ENCODE measurements around the gene EPN1. TPM values are rescaled to one million over a fixed set of nuclear protein-coding genes. Genes with fewer than 3 reads are reported as not detected.

Gene EPN1
- total RNA-seq: 100 to 1,000 TPM in 3 of 5 donors, 10 to 100 TPM in 2; 17.8 to 363 (median 184) TPM
- 100 to 1,000 TPM in 2 of 3 donors, 10 to 100 TPM in 1; 74.6 to 213 (median 183) TPM for polyA plus RNA-seq
- long read RNA-seq, donor 1, full-length matches to known transcripts: 6 of 6 reads
- long read RNA-seq, donor 1, partial matches to known transcripts: 0 of 6 reads
- long read RNA-seq, donor 1, other reads (novel, unspliced or antisense): 0 of 6 reads
- long read RNA-seq, donor 2, full-length matches to known transcripts: 8 of 28 reads
- long read RNA-seq, donor 2, partial matches to known transcripts: 14 of 28 reads
- long read RNA-seq, donor 2, other reads (novel, unspliced or antisense): 6 of 28 reads
- long read RNA-seq, donor 3, full-length matches to known transcripts: 4 of 4 reads
- long read RNA-seq, donor 3, partial matches to known transcripts: 0 of 4 reads
- long read RNA-seq, donor 3, other reads (novel, unspliced or antisense): 0 of 4 reads
- long read RNA-seq, donor 4: 0 reads
- long read RNA-seq, donor 5, full-length matches to known transcripts: 6 of 33 reads
- long read RNA-seq, donor 5, partial matches to known transcripts: 16 of 33 reads
- long read RNA-seq, donor 5, other reads (novel, unspliced or antisense): 11 of 33 reads
- long read RNA-seq, donor 6, full-length matches to known transcripts: 13 of 71 reads
- long read RNA-seq, donor 6, partial matches to known transcripts: 38 of 71 reads
- long read RNA-seq, donor 6, other reads (novel, unspliced or antisense): 20 of 71 reads
- long read RNA-seq, donor 7, full-length matches to known transcripts: 5 of 24 reads
- long read RNA-seq, donor 7, partial matches to known transcripts: 11 of 24 reads
- long read RNA-seq, donor 7, other reads (novel, unspliced or antisense): 8 of 24 reads
- long read RNA-seq, donor 8, full-length matches to known transcripts: 5 of 17 reads
- long read RNA-seq, donor 8, partial matches to known transcripts: 12 of 17 reads
- long read RNA-seq, donor 8, other reads (novel, unspliced or antisense): 0 of 17 reads
- long read RNA-seq, donor 9, full-length matches to known transcripts: 1 of 33 reads
- long read RNA-seq, donor 9, partial matches to known transcripts: 32 of 33 reads
- long read RNA-seq, donor 9, other reads (novel, unspliced or antisense): 0 of 33 reads
- long read RNA-seq, donor 10, full-length matches to known transcripts: 3 of 3 reads
- long read RNA-seq, donor 10, partial matches to known transcripts: 0 of 3 reads
- long read RNA-seq, donor 10, other reads (novel, unspliced or antisense): 0 of 3 reads

DNA sequence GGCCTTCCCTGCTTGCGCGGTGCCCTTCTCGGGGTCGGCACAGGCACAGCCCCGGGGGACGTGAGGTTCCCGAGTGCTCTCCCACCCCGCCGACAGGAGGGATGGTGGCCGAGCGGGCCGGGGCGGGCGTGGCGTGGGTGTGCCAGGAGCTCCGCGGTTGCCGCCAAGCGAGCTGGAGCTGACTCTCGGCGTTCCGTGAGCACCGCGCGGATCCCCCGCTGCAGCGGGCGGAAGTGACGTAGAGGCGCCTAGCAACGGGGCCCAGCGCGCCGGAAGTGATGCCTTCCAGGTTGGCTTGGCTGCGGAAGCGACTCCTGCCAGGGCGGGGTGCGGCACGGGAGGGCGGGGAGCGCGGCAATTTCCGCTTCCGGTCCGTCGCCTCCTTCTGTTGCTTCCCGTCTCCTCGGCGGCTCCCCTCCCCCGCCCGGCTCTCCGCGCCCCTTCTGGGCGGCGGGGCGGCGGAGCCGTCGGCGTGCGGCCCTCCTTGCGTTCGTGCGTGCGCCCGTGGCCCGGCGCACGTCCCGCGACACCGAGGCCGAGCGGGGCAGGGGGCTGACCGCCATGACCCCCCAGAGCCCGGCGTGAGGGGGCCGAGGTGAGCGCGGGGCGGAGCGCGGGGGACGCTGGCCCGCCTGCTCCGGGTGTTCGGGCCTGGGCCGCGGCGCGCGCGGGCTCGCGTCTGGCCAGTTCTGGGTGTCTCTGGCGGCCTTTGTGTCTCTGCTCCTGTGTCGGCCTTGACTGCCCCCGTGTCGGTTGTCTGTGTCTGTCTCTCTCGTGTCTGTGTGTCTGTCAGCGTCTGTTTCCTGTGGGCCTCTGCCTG is at the start of gene EPN1:
TSS of gene EPN1 (plus strand) at position 386 of the 820 bp plus-strand sequence. CDS start 3,402 bp downstream, outside the sequence.
- DNase-seq: peak; percentile 98 to 99
- H3K27me3 ChIP-seq: no peaks in the 10 kb centered on the region
- peaks cover 30 to 73% (median 67%) of the 10 kb centered on the region in 4 donors for H3K36me3 ChIP-seq
- intact Hi-C loops (cut with DNase I; ENCODE audit: low total_unique reads): no loop called here
- 0 to 1% (median 0%) methylated on average over 18 to 101 of the region's 101 CpGs for WGBS, 5 donors
- H3K27ac ChIP-seq: peak within 1 kb of the TSS; percentile 90 to 97 (median 94)
- no peaks in the 10 kb centered on the region for H3K9me3 ChIP-seq
- H3K4me1 ChIP-seq: peaks cover 47 to 91% (median 74%) of the 10 kb centered on the region in 4 donors
- TF ChIP-seq, protein P1, sequence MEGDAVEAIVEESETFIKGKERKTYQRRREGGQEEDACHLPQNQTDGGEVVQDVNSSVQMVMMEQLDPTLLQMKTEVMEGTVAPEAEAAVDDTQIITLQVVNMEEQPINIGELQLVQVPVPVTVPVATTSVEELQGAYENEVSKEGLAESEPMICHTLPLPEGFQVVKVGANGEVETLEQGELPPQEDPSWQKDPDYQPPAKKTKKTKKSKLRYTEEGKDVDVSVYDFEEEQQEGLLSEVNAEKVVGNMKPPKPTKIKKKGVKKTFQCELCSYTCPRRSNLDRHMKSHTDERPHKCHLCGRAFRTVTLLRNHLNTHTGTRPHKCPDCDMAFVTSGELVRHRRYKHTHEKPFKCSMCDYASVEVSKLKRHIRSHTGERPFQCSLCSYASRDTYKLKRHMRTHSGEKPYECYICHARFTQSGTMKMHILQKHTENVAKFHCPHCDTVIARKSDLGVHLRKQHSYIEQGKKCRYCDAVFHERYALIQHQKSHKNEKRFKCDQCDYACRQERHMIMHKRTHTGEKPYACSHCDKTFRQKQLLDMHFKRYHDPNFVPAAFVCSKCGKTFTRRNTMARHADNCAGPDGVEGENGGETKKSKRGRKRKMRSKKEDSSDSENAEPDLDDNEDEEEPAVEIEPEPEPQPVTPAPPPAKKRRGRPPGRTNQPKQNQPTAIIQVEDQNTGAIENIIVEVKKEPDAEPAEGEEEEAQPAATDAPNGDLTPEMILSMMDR (IDR thresholded peaks at IDR 0.05): no peak
- TF ChIP-seq POLR2AphosphoS5 (IDR thresholded peaks at IDR 0.05): peak; percentile 64 to 92 (median 75)
- TF ChIP-seq POLR2A (IDR thresholded peaks at IDR 0.05): no peak
- no peak for TF ChIP-seq EP300 (IDR thresholded peaks at IDR 0.05)
- peak within 1 kb of the TSS; percentile 70 to 98 (median 88) for H3K4me3 ChIP-seq

DNA sequence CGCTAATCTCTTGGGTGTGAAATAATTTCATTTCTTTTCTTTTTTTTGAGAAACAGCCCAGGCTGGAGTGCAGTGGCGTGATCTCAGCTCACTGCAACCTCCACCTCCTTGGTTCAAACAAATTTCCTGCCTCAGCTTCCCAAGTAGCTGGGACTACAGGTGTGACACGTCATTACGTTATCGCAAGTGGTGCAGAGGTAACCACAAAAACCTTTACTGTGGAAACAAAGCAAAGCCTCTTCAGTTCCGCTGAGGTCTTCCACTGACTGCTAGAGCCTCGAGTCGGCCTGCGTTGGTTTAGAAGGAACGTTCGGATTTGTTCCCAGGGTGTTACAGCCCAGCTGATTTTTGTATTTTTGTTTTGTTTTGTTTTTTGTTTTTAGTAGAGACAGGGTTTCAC is 48.7 kb upstream of the EPN1 start:
- no peaks in the 10 kb centered on the region for H3K9me3 ChIP-seq
- no peak for DNase-seq
- peaks cover 5 to 29% (median 15%) of the 10 kb centered on the region in 4 donors for H3K4me1 ChIP-seq
- H3K27me3 ChIP-seq: no peaks in the 10 kb centered on the region
- H3K4me3 ChIP-seq: no peak overlapping the region
- no peak for TF ChIP-seq EP300 (IDR thresholded peaks at IDR 0.05)
- TF ChIP-seq POLR2AphosphoS5 (IDR thresholded peaks at IDR 0.05): no peak
- TF ChIP-seq POLR2A (IDR thresholded peaks at IDR 0.05): no peak
- TF ChIP-seq, protein P1 (IDR thresholded peaks at IDR 0.05): no peak
- intact Hi-C loops (cut with DNase I; ENCODE audit: low total_unique reads): no loop called here
- WGBS, 5 donors: 59 to 78% (median 73%) methylated on average over 11 of the region's 11 CpGs
- no peak overlapping the region for H3K27ac ChIP-seq
- peaks cover 6 to 14% (median 12%) of the 10 kb centered on the region in 4 donors for H3K36me3 ChIP-seq

DNA sequence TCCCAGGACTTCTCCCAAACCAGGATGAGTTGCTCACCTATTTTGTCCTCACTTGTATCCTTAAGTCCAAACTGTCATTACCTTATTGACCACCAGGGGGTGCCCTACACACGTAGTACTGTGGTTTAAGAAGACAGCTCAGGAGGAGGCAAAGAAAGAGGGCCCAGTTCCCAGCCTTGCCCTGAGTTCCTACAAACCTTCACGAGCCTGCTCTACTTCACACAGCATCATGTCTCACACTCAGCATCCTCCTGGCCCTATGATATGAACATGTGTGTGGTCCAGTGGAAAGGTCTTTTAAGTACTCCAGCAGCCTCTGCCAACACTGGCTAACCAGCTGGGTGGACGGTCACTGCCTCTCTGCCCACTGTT is 42.6 kb upstream of the EPN1 start:
- Histone ChIP-seq H3K4me1 (peaks cover 24 to 48% (median 40%) of the 10 kb centered on the region in 4 donors), H3K9me3 (no peaks in the 10 kb centered on the region), H3K36me3 (no peaks in the 10 kb centered on the region), H3K4me3 (no peak overlapping the region), H3K27ac (peak overlapping the region in 2 of 5 donors; percentile 49 to 99), H3K27me3 (no peaks in the 10 kb centered on the region)
- DNase-seq: peak; percentile 95 to 96
- 23 to 28% (median 25%) methylated on average over 3 of the region's 3 CpGs for WGBS, 5 donors
- intact Hi-C loops (cut with DNase I; ENCODE audit: low total_unique reads): no loop called here
- peak in 2 of 3 donors; percentile 47 to 64 for TF ChIP-seq POLR2AphosphoS5 (IDR thresholded peaks at IDR 0.05)
- TF ChIP-seq POLR2A (IDR thresholded peaks at IDR 0.05): no peak
- TF ChIP-seq, protein P1 (IDR thresholded peaks at IDR 0.05): peak in 5 of 7 experiments; percentile 81 to 96 (median 83)

Data from stomach (tissue), 19 donors.